Stimulated activated CD4-positive, alpha-beta T cell treated with anti-CD3 and anti-CD28 coated beads, Interleukin-1b, Interleukin-23, amount 100 ng/mL, for 4 hours (primary cell): Measurements from ENCODE around the gene EMC10.

ENCODE experiments used
- DNase-seq, 2 donors: peaks; one replicate each; pipeline ENCODE4 v3.0.0-alpha.2; 2020; ENCODE audit warnings: low read depth in 2 of 2

The EMC10 gene

DNA sequence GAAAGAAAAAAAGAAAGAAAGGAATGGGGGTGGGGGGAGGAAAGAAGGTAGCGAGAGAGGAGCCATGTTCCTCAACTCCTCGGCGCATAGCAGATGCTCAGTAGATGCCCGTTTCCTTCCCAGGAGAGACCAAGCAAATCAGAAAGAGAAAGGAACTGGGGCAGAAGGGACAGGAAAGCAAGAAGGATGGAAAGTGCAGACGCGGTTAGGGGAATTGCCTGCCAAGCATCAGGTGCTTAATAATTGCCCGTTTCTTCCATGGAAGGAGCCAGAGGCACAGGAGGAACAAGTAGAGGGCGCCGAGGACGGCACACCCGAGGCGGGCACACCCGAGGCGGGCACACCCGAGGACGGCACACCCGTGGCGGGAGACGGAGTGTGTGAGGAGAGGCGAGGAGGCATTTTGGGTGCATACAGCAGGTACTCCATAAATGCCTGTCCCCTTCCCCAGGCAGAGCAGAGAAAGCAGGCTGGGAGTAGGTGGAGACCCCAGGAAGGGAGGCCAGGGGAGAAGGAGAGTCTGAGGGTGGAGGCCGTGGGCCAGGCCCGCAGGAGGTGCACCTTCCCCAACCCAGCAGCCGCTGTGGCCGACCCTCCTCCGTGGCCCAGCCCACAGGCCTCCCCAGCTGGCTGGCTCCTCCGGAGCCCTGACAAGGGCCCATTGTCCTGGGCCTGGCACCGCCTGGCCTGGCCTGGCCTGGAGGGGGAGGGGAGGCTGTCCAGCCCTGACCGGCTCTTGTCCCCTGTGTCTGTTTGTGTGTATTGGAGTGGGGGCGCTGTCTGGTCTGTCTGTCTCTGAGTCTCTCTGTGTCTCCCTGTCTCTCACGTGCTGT is 20.1 kb downstream of the EMC10 start:
- DNase-seq = no peak

DNA sequence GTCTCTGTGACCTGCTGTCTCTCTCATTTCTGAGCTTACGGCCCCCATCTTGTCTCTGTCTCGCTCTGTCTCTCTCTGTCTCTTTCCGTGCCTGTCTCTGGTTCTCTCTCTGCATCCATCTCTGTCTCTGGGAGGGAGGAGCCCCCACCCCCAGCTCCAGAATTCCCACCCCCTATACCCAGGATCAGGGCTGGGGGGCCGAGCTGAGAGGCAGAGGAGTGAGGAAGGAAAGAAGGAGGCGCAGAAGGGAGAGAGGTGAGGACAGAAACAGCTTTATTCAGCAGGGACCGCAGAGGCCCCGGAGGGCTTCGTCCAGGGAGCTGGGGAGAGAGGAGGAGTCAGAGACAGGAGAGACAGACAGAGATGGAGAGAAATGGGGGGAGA is 20.7 kb downstream of the EMC10 start:
- no peak for DNase-seq

DNA sequence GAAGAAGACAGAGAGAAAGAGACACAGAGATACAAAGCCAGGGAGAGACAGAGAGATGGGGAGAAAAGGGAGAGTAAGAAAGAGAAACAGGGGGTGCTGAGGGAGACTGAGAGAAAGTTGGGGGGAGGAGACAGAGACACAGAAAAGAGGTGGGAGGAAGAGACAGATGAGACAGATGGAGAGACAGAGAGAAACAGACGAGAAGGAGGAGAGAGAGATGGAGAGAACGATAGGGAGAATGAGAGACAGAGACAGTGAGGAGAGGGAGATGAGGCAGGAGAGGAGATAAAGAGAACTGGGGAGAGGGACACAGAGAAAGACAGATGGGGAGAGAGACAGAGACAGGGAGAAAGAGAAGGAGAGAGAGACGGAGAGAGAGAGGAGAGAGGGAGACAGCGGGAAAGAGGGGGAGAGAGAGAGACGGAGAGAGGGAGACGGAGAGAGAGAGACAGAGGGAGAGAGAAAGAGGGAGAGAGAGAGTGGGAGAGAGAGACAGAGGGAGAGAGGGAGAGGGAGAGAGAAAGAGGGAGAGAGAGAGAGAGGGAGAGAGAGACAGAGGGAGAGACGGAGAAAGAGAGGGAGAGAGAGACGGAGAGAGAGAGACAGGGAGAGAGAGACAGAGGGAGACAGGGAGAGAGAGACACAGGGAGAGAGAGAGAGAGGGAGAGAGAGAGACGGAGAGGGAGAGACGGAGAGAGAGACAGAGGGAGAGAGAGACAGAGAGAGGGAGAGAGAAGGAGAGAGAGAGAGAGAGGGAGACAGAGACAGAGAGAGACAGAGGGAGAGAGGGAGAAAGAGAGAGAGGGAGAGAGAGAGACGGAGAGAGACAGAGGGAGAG is 22.1 kb downstream of the EMC10 start:
- no peak for DNase-seq

DNA sequence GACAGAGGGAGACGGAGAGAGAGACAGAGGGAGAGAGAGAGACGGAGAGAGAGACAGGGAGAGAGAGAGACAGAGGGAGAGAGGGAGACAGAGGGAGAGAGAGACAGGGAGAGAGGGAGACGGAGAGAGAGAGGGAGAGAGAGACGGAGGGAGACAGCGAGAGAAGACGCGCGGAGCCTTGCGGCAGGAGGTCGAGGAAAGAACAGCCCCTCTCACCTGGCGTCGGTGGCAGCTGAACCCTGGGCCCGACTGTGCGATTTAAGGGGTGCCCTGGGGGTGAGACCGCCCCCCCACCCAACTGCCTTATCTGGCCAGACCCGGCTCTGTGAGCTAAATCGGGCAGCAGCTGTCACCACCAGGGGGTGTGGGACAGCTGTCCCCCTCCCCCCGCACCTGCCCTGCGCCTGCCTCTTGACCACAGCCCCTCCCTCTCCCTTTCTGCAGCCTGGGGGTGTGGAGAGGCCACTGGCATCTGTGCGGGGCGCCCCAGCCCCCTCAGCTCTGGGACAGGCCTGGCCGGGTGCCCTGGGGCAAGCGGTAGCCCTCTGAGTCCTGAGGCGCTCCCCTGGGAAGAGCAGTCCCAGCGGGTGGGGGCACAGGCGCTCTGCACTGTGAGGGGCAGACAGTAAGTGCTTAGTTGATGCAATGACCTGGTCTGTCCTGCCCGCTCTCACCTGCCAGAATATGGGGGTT is 23.9 kb downstream of the EMC10 start:
- no peak for DNase-seq

DNA sequence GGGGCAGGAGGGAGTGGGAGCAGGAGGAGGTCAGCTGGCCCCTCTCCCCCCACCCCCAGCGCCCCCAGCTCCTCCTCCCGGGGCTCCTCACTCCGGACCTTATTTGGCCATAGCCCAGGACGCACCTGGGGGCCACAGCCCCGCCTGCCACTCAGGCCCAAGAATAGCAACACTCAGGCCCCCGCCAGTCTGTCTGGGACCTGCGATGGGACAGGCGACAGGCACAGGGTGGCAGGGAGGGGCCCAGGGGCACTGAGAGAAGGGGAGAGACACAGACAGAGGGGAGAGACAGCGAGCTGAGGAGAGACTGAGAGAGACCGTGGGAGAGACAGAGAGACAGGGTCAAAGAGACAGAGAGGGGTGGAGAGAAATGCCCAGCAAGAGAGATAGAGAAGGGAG is 24.4 kb downstream of the EMC10 start:
- no peak for DNase-seq

DNA sequence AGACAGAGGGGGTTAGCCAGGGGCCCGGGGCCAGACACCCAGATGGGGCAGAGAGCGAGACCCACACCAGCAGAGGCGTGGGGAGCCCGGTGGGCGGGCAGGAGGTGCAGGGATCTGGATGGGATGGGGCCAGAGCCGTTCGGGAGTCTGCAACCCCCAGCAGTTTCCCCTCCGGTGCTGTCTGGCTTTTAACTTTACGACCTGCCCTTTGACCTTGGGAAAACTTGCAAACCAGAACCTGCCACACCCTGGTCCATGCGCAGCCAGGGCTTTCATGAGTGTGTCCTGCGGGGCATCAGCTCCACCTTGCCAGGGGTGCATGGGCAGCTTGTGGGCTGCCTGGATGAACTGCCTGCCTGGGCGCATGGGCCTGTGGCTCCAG is 24.9 kb downstream of the EMC10 start:
- DNase-seq = no peak

DNA sequence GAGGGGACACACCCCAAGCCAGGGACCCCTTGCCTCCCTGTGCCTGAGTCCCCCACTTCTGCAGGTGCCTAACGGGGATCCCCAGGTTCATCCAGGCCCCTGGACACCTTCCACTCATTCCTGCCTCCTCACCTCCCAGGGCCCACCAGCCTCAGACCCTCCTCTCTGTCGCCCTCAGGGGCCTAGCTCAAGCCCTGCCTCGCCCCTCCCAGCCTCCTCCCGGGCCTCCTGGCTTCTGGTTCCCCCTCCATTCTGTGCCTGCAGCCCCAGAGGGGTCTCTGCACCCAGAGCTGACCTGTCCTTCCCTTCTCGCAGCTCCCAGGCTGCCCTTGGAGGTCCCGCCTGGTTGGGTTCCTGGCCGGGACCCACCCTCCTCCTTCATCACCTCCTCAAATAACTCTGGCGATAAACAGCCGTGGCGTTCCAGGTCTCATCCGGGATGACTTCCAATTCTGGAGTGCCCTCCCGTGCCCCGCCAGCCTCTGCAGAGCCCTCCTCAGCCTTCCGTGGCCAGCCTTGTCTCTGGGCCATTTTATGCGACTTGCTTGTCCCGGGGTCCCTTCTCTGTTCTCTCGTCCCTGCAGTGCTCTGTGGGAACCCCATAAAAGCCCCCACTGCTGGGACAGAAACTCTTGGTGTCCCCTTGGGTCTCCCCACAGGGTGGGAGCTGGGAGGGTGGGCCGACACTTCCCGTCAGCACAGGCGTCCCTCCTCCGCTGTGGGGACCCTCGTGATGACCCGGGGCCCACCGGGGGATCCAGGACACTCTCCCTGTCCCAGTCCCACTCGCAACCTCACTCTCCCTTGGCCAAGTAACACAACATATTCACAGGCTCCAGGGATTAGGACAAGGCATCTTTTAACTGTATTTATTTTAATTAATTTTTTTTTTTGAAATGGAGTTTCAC is 25.5 kb downstream of the EMC10 start:
- no peak for DNase-seq

DNA sequence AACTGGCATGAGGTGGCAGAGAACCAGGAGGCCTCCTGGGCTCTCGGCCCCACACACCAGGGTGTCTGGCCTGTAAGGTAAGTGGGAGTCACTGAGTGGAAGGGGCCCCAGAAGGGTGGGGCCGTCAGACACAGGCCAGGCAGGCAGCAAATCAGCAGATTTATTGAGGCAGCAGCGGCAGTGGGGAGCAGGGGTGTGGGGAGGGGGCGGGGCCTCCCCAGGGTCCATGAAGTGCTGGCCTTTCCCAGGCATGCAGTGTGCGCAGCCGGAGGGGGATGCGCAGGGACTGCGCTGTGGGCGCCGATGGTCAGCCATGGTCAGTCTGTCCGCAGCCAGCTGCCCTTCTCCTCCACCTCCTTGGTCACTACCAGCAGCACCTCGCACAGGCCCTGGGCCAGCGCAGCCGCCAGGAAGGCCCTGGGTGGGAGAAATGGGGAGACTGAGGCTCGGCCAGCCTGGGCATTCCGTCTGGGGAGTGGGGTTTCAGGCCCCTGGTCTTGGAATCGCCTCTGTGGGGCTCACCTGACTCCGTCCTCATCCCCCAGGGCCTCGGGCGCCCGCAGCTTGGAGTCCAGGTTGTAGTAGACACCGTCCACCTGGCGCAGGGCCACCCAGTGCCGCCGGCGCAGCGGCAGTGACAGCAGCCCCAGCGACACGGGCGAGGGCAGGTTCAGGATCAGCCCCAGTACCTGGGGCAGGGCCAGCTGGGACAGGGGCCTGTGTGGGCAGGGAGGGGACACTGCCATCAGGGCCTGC is 29.7 kb downstream of the EMC10 start:
- DNase-seq = no peak

DNA sequence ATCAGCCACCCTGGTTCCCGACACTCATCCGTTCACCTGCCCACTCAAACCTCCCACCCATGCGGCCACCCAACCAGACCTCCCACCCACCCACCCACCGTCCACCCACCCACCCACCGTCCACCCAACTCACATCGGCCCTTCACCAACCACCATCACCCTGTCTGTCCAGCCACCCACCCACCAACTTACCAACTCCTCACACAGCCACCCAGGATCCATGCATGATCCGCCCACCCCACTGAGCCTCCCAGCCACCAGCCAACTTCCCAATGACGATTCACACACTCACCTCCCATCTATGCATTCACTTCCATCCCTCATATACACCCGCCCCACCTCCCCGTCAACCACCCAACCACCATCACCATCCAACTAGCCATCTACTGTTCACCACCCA is 30.4 kb downstream of the EMC10 start:
- no peak for DNase-seq

DNA sequence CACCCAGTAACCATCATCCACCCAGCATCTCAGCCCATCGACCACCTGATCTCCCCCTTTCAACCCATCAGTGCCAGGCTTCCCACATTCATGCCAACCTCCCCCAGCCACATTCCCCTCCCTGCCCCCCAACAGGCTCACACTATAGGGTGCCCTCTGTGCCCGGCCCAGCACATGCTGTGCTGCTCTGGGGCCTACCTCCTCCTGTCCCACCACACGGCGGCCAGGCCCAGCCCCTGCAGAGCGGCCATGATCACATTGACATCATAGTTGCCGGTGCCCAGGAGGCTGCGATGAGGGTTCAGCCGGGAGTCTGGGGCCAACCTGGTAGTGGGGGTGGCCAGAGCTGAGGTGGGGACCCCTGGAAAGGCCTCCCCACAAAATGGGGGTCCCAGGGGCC is 31.1 kb downstream of the EMC10 start:
- no peak for DNase-seq

DNA sequence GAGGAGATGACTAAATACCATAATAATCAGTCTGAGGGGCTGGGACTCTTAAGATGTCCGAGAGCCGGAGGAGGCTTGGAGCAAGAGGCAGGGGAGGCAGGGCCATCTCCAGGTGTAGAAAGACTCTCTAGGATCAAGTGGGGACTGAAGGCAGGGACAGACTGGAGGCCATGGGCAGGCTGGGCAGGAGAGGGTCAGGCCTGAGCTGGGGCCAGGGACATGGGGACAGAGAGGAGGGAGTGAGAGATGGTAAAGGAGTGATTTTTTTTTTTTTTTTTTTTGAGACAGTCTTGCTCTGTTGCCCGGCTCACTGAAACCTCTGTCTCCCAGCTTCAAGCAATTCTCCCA is 32.5 kb downstream of the EMC10 start:
- no peak for DNase-seq

DNA sequence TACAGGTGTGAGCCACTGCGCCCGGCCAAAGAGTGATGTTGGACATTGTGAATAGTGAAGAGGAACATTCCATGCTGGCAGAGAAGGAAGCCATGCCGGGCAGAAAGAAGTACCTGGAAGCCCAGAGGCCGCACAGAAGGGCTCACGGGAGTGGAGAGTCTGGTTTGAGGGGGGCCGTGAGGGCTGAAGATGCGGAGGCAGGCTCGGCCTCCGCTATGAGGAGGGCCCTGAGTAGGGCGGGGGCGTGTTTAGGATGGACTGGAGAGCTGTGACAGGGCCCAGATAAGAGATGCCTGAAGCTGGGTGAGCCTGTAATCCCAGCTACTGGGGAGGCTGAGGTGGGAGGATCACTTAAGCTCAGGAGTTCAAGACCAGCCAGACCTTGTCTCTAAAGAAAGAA is 33.1 kb downstream of the EMC10 start:
- no peak for DNase-seq

DNA sequence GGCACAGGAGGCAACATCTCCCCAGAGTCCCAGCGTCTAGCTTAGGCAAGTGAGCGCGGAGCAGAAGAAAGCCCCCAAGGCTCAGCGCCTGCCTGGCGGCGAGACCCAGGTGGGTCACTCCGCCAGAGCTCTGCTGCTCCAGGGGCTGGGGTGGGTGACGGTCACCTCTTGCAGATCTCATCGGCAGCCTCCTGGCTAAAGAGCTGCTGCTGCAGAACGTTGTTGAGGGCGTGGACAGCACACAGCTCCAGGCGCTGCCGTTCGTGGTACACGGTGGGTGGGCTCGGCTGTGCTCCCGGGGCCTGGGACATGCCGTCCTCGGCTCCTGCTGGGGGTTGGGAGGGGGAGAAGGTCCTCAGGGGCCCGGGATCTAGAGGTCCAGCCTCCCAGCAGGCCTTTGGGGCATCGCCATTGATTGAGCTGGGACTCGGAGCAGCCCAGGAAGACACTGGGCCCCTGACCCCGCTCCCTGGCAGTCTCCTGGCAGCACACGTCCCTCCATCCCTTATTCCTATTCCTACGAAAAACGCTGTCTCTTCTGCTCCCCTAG is 33.9 kb downstream of the EMC10 start:
- no peak for DNase-seq

DNA sequence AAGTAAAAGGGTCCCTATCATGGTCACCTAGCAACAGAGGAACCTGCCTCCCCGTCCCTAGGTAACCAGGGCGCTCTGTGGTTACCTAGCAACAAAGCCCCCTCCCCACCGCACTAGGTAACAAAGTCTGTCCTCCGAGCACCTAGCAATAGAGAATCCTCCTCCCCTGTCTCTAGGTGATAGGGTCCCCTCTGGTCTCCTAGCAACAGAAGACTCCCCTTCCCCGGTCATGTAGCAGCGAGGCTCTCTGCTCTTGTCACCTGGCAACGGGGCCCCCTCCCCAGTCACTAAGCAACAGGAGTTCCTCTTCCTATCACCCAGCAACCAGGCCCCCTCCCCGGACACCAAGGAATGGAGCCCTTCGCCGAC is 34.4 kb downstream of the EMC10 start:
- DNase-seq = no peak

DNA sequence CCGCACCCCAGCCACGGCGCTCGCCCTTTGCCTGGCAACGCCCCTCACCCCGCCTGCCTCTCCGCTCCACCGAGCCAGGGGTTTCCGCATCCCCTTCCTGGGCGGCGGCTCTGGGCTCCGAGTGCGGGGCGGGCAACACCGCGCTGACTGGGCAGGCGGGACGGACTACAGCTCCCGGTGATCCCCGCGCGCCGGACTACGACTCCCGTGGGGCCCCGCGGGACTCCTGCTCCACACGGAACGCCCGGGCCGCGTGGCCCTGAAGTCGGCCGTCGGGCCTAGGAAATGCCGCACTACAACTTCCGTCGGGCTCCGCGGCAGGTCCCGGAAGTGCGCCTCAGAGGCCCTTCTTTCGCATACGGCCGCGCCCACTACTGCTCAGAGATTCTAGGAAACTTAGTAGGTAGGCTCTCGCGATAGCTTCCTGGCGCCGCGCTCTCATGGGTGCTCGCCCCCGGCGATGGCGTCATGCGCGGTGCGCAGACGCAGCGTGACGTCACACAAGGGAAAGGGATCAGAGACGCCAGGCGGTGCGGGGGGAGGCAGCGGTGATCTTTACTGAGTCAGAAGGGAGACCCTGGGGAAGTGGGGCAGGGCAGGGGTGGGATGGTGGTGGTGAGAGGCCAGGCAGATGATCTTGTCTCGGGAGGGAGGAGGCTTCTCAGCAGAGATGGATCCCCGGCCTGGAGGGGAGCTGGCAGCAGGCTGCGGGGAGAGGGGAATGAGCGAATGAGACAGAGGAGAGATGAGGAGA is 34.9 kb downstream of the EMC10 start, which contains the start of gene JOSD2:
JOSD2 (minus strand) TSS at position 123 of the 754 bp plus-strand sequence. CDS start 760 bp downstream, outside the sequence.
- DNase-seq = peak; percentile 94 to 96

DNA sequence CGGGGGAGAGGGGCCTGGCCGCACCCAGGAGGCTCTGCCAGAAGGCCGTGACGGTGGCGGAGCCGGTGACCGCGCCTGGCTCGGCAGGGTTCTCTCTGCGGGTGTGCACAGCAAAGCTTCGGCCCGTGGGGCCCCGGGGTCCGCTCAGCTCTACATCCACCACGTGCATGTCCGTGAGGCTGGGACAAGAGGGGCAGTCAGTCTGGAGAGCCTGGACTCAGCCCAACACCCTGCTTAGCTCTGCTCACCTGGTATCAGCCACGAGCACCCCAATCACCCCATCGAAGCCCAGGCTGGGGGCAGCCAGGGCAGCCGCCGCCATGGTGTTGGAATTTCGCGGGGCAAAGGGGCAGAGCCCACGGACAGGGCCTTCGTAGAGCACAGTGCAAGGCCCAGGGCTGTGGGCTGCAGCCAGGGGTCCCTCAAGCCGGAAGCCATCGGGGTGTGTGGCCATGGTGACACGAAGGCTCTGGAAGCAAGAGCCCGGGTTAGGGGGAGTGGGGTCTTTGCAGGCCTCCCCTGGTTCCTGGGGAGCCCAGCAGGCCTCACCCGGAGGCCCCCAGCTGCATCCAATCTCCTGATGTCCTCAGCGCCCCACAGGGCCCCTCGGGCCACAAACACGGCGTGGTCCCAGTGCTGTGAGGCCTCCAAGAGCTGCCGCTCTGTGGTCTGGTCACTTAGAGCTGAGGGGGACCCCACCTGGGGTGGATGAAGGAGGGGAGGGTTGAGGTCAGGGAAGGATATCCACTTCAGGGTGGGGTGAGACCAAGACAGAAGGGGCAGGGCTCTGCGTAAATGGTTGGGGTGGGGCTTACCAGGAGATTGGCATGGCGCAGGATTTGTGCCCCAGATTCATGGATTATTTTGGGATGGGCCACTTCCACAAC is 36.0 kb downstream of the EMC10 start:
- no peak for DNase-seq

DNA sequence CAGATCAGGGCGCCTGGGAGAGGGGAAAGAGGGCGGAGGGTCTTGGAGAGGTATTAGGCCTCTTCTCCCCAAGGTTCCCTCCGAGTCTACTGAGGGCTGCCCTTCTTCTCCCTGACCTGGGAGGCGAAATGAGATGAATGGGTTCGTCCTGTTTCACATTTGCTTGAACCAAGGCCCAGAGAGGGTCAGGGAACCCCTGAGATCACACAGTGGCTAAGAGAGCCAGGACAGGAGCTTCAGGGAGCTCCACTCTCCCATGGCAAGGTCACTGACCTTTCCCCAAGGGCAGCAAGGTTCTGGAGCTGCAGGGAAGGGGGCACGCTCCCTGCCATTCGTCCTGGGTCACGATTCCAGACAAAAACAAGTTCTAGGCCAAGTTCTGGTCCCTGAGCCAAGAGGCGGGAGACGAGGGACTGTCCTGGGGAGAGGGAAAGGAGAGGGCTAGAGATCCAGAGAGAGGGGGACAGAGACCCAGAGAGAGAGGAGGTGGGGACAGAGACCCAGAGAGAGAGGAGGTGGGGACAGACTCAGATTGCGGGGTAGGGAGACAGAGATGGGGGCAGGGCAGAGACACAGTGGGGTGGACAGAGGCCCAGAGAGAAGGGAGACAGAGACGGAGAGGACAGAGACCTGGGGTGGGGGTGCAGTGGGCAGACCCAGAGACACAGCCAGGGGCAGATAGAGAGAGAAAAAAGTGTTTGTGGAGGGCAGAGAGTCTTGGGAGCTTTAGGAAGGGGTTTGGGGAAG is 36.9 kb downstream of the EMC10 start:
- no peak for DNase-seq

DNA sequence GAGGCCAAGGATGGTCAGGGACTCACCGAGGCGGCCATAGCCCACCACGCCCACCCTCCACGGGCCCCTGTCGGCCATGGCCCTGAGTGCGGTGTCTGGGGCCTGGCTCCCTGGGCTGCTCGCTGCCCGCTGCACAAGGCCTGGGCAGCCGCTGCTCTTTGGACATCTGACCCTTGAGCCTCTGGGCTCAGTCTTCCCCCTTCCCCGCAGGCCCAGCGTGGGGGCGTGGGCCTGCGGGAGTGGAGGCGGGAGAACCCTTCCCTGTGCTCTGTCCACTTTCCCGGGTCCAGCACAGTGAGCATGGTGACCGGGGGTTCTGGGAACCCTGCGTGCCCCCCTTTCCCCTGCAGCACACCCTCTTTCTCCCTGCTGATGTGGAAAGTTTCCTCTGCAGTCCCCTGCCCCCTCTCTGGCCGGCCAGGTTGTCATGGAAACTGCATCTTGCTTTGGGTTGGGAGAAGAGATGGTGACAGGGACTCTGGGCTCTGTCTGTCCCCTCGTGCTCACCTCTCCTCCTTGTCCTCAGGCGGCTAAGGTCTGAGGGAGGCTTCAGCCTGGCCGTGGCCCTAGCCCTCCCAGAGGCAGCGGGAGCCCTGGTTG is 37.5 kb downstream of the EMC10 start, which contains the start of gene ASPDH:
ASPDH (minus strand) TSS at position 168 of the 600 bp plus-strand sequence; CDS start at position 78, 90 bp downstream.
- no peak for DNase-seq
